ENCODE measurements around the gene PPM1B. TPM values are rescaled to one million over a fixed set of nuclear protein-coding genes. Genes with fewer than 3 reads are reported as not detected.

Gene PPM1B
- total and polyA plus RNA-seq, 2 of the 13 experiments (the other 11 are each of a cell fraction or from before 2014, with no cell fraction given), result 24.4 to 25.0 TPM

DNA sequence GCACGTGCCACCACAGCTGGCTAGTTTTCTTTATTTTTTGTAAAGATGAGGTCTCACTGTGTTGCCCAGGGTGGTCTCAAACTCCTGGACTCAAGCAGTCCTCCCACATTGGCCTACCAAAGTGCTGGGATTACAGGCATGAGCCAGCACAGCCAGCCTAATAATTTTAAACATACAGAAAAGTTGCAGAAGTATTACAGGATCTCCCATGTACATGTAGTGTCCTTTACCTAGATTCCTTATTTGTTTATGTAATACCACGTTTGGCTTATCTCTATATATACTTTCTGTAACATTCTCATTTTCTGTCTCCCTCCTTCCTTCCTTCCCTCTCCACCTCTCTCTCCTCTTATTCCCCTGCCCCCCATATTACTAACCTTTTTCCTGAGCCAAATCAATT, 41.7 kb downstream of the PPM1B start:
- Histone ChIP-seq H3K4me2 (ENCODE audit: low read depth, low read length) (no peak overlapping the region), H3K9ac (ENCODE audit: insufficient read depth, low read depth, low read length) (no peak overlapping the region), H2AFZ (ENCODE audit: low read length) (no peak overlapping the region), H3K4me3 (replicated peaks in 1 of 3; ENCODE audit: insufficient read depth in 1 of 3, low read depth in 2 of 3, low read length in 3 of 3) (no peak overlapping the region), H3K79me2 (ENCODE audit: insufficient read depth, low read length) (peaks cover 7% of the 10 kb centered on the region), H3K4me1 (ENCODE audit: insufficient read depth, low read length) (peaks cover 14% of the 10 kb centered on the region), H3K27ac (ENCODE audit: extremely low read length, insufficient read depth, low read length) (no peak overlapping the region), H3K36me3 (replicated peaks in 1 of 2; ENCODE audit: control insufficient read depth in 1 of 2, insufficient read depth in 2 of 2, low read length in 2 of 2) (peaks cover 3 to 14% of the 10 kb centered on the region in 2 experiments; a peak in 4 of 5 replicates), H4K20me1 (ENCODE audit: insufficient read depth, low read length) (no peaks in the 10 kb centered on the region), H3K27me3 (ENCODE audit: control insufficient read depth in 1 of 2, insufficient read depth in 2 of 2, low read length in 2 of 2) (no peaks in the 10 kb centered on the region), H3K9me3 (ENCODE audit: low read length) (no peaks in the 10 kb centered on the region)
- intact Hi-C loops (cut with micrococcal nuclease; ENCODE audit: unreplicated experiment) (loop anchor here (5.0 kb wide), 1 partner anchor 38 kb away; no protein-coding TSS in a partner anchor), in situ Hi-C loops (cut with HindIII; ENCODE audit: extremely low pct_ligation_motif_present, low pct_unique_long_range_greater_than_20kb) (no loop called here)
- no TSS peak for BruUV-seq (replicated peaks)
- ChIA-PET POLR2A (no interaction called here), CTCF (ENCODE audit: low intra/inter-chr PET ratio, low total read pairs) (no interaction called here)
- FAIRE-seq, result no peak
- WGBS (ENCODE audit: low lambda C conversion rate), result 93% methylated on average over 2 of the region's 2 CpGs
- ATAC-seq, result no peak
- no peak for TF ChIP-seq ZNF124 (CRISPR knock-in tag; IDR thresholded peaks at IDR 0.05)
- TF ChIP-seq FOXM1 (CRISPR knock-in tag; IDR thresholded peaks at IDR 0.05), result no peak
- no peak for TF ChIP-seq EEA1 (CRISPR knock-in tag; IDR thresholded peaks at IDR 0.05; ENCODE audit: borderline replicate concordance)
- no peak for DNase-seq (ENCODE audit: low spot score)

DNA sequence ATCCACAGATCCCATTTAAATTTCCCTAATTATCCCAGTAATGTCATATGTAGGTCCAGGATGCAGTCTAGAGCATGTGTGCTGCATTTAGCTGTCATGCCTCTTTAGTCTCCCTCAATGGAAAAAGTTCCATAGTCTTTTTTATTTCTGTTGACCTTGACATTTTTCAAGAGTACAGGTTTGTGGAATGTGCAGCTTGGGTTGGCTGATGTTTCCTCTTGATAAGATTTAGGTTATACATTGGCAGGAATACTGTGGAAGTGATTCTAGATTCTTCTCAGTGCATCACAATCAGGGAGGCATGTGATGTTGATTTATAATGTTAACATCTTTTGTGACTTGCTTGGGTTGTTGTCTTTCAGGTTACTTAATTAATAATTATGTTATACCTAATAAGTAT, 42.5 kb downstream of the PPM1B start:
- ATAC-seq (peak; percentile 53), DNase-seq (ENCODE audit: low spot score) (peak; percentile 59), FAIRE-seq (no peak)
- Histone ChIP-seq H3K9ac (ENCODE audit: insufficient read depth, low read depth, low read length) (no peak overlapping the region), H3K4me2 (ENCODE audit: low read depth, low read length) (no peak overlapping the region), H3K36me3 (replicated peaks in 1 of 2; ENCODE audit: control insufficient read depth in 1 of 2, insufficient read depth in 2 of 2, low read length in 2 of 2) (peaks cover 3 to 14% of the 10 kb centered on the region in 2 experiments; a peak in 4 of 5 replicates), H3K27me3 (ENCODE audit: control insufficient read depth in 1 of 2, insufficient read depth in 2 of 2, low read length in 2 of 2) (no peaks in the 10 kb centered on the region), H3K4me1 (ENCODE audit: insufficient read depth, low read length) (peaks cover 22% of the 10 kb centered on the region), H3K27ac (ENCODE audit: extremely low read length, insufficient read depth, low read length) (no peak overlapping the region), H4K20me1 (ENCODE audit: insufficient read depth, low read length) (no peaks in the 10 kb centered on the region), H3K4me3 (replicated peaks in 1 of 3; ENCODE audit: insufficient read depth in 1 of 3, low read depth in 2 of 3, low read length in 3 of 3) (no peak overlapping the region), H2AFZ (ENCODE audit: low read length) (no peak overlapping the region), H3K9me3 (ENCODE audit: low read length) (no peaks in the 10 kb centered on the region), H3K79me2 (ENCODE audit: insufficient read depth, low read length) (peaks cover 7% of the 10 kb centered on the region)
- CTCF ChIA-PET (ENCODE audit: low intra/inter-chr PET ratio, low total read pairs), result no interaction called here
- in situ Hi-C loops (cut with HindIII; ENCODE audit: extremely low pct_ligation_motif_present, low pct_unique_long_range_greater_than_20kb) (no loop called here), intact Hi-C loops (cut with micrococcal nuclease; ENCODE audit: unreplicated experiment) (loop anchor here (5.0 kb wide), 1 partner anchor 39 kb away; no protein-coding TSS in a partner anchor)
- no TSS peak for BruUV-seq (replicated peaks)
- POLR2A ChIA-PET, result no interaction called here
- TF ChIP-seq HINFP (CRISPR knock-in tag; IDR thresholded peaks at IDR 0.05; ENCODE audit: low read depth) (no peak), GZF1 (CRISPR knock-in tag; IDR thresholded peaks at IDR 0.05) (no peak), ZNF3 (CRISPR knock-in tag; IDR thresholded peaks at IDR 0.05) (no peak), KLF11 (CRISPR knock-in tag; IDR thresholded peaks at IDR 0.05) (0 out of 2 replicates have a peak, but pooled peaks have one; percentile 42), FOXA1 (IDR thresholded peaks at IDR 0.05) (no peak), FOXA1 (CRISPR knock-in tag; IDR thresholded peaks at IDR 0.05) (no peak), ARID5B (CRISPR knock-in tag; IDR thresholded peaks at IDR 0.05) (0 out of 2 replicates have a peak, but pooled peaks have one; percentile 17), ZNF317 (CRISPR knock-in tag; IDR thresholded peaks at IDR 0.05) (no peak), MAFK (conservative IDR thresholded peaks at IDR 0.05 in 1 of 2, IDR thresholded peaks at IDR 0.05 in 1 of 2; ENCODE audit: low read length in 2 of 2) (0 out of 4 replicates have a peak, but pooled peaks of 1 of the 2 experiments have one; percentile 3), RBM22 (optimal IDR thresholded peaks at IDR 0.05; ENCODE audit: low read length) (peak; percentile 81), TFDP2 (CRISPR knock-in tag; IDR thresholded peaks at IDR 0.05) (no peak)
